Lung (tissue), 12 donors: ENCODE results near the gene C1QTNF5. TPM values are rescaled to one million over a fixed set of nuclear protein-coding genes. Genes with fewer than 3 reads are reported as not detected.

Experiments
- ATAC-seq: fragments of 200-7000 bp; cut with Tn5 transposase; one replicate; pipeline ENCODE4 v1.9.1; 2020; ENCODE audit warnings: moderate number of reproducible peaks; ENCODE audit not compliant: insufficient read depth, low FRiP score
- DNase-seq, 3 donors: peaks; one replicate each; pipeline ENCODE4 v3.0.0-alpha.2; 2013 to 2017
- H3K27ac ChIP-seq, 2 donors: one replicate each; pipeline ENCODE4 v1.5.1; 2013; ENCODE audit warnings: mild to moderate bottlenecking in 2 of 2, moderate library complexity in 2 of 2, control low read depth in 1 of 2, inconsistent platforms in 1 of 2, low read depth in 1 of 2, low read length in 1 of 2
- H3K27me3 ChIP-seq, 3 donors: one replicate each; pipeline ENCODE4 v1.5.1; 2013; ENCODE audit warnings: low read length in 2 of 3; ENCODE audit not compliant: control insufficient read depth in 3 of 3, insufficient read depth in 3 of 3
- H3K36me3 ChIP-seq, 4 donors: one replicate each; pipeline ENCODE4 v1.5.1; 2013; ENCODE audit warnings: low read length in 4 of 4, mild to moderate bottlenecking in 1 of 4, moderate library complexity in 1 of 4; ENCODE audit not compliant: control insufficient read depth in 4 of 4, insufficient read depth in 4 of 4
- H3K4me1 ChIP-seq, 5 donors: one replicate each; pipeline ENCODE4 v1.5.1; 2013; ENCODE audit warnings: low read length in 5 of 5, mild to moderate bottlenecking in 2 of 5, moderate library complexity in 1 of 5; ENCODE audit not compliant: control insufficient read depth in 5 of 5, insufficient read depth in 5 of 5
- H3K4me3 ChIP-seq: one replicate; pipeline ENCODE4 v1.5.1; 2013; ENCODE audit warnings: mild to moderate bottlenecking, control low read depth, moderate library complexity
- H3K9ac ChIP-seq, 2 donors: one replicate each; pipeline ENCODE4 v1.5.1; 2013; ENCODE audit warnings: low read length in 2 of 2, control low read depth in 1 of 2; ENCODE audit not compliant: insufficient read depth in 1 of 2
- H3K9me3 ChIP-seq, 4 donors: one replicate each; pipeline ENCODE4 v1.5.1; 2013; ENCODE audit warnings: low read length in 3 of 4, mild to moderate bottlenecking in 1 of 4, moderate library complexity in 1 of 4; ENCODE audit not compliant: control insufficient read depth in 4 of 4, insufficient read depth in 3 of 4
- WGBS, 2 donors: extraction: QIAGEN DNeasy Blood & Tissue Kit; methylation state at CpG; one replicate each; pipeline ENCODE4 v1.1.7; 2013; 5-methylcytosine and 5-hydroxymethylcytosine counted together
- polyA plus RNA-seq, 2 donors: library from polyadenylated mRNA; stranded (reverse); fragments of 200-250 nt; gene quantifications; one replicate each; pipeline ENCODE4 v1.2.1, GENCODE V29; 2013
- total RNA-seq, 2 donors: library from RNA; depleted of rRNA in 1 of 2; stranded (reverse); fragments of >200 nt in 1 of 2; gene quantifications; one replicate each; pipeline ENCODE4 v1.2.1, GENCODE V29; 2014 to 2021
- TF ChIP-seq, protein P1 (sequence below): IDR thresholded peaks from 2 replicates; pipeline ENCODE4 v1.5.1; 2012; ENCODE audit warnings: mild to moderate bottlenecking; ENCODE audit errors: control extremely low read depth, extremely low read depth
- donor health status: control.
- donor health status: control.
- donor health status: Bipolar disorder and iron deficiency.
- donor health status: healthy.
- donor health status: DM: yes; HTN: yes; CAD: no.

Gene C1QTNF5
- total and polyA plus RNA-seq, 4 donors: 20.2 to 34.9 (median 28.3) TPM

DNA sequence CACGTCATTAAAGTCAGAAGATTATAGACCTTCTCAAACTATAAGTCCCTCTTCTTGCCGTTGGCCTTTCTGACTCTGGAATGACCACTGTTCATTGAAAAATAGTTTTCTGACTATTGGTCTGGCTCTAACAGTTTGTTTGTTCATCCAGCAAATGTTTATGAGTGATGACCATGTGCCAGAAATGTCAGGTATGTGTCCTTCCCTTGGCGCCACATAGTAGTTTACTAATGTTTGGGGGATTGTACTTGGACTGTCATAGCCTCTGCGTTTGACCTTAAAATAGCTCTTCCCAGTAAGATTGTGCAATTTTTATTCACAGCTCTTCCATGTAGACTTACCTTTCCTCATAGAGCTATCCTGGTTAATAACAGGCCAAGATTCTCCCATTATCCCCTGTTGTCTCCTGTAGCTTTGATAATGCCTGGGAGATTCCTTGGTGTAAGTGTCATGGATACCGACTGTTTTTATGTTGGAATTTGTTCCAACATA is 37.4 kb downstream of the C1QTNF5 start:
- no peak for ATAC-seq
- no peak overlapping the region for H3K9ac ChIP-seq
- peaks cover 0 to 8% (median 0%) of the 10 kb centered on the region in 5 donors for H3K4me1 ChIP-seq
- WGBS, 2 donors: 91% methylated on average over 5 of the region's 5 CpGs
- no peak overlapping the region for H3K27ac ChIP-seq
- no peaks in the 10 kb centered on the region for H3K27me3 ChIP-seq
- H3K4me3 ChIP-seq: no peak overlapping the region
- TF ChIP-seq, protein P1, sequence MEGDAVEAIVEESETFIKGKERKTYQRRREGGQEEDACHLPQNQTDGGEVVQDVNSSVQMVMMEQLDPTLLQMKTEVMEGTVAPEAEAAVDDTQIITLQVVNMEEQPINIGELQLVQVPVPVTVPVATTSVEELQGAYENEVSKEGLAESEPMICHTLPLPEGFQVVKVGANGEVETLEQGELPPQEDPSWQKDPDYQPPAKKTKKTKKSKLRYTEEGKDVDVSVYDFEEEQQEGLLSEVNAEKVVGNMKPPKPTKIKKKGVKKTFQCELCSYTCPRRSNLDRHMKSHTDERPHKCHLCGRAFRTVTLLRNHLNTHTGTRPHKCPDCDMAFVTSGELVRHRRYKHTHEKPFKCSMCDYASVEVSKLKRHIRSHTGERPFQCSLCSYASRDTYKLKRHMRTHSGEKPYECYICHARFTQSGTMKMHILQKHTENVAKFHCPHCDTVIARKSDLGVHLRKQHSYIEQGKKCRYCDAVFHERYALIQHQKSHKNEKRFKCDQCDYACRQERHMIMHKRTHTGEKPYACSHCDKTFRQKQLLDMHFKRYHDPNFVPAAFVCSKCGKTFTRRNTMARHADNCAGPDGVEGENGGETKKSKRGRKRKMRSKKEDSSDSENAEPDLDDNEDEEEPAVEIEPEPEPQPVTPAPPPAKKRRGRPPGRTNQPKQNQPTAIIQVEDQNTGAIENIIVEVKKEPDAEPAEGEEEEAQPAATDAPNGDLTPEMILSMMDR: no peak
- H3K9me3 ChIP-seq: no peaks in the 10 kb centered on the region
- no peak for DNase-seq
- peaks cover 7 to 38% (median 32%) of the 10 kb centered on the region in 4 donors for H3K36me3 ChIP-seq

DNA sequence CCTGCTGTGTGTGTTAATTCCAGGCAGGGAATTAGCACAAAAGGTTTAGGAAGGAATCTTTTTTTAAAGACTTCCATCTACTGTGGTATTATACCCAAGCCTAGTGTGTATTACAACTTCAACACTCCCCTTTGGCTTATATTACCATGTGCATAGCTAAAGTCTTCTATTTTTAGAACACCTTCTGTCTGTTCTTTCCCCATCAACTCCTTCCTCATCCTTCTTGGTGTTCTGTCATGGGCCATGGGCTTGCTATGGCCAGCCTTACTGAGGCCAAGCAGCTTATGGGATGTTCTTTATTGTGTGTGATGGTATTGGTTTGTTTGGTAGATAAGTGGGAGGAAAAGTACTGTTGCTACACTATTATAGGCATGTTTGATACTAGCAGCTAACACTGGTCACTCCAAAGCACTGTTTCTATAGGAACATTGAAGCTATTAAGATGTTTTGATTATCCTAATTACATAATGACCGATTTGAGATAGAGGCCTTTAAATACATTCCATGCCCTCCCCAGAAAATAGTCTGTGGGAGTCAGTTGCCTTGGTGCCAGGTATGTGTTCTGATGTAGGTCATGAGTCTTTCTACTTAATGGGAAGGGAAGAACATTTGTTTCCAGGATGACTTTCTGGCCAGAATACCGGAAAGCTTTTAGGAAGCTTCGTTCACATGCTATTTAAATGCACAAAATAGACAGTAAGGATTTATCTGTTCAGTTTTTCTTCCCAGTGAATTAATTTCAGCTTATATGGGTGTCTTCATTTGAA is 40.3 kb downstream of the C1QTNF5 start:
- no peak overlapping the region for H3K9ac ChIP-seq
- ATAC-seq (no peak), DNase-seq (no peak)
- TF ChIP-seq, protein P1: no peak
- no peak overlapping the region for H3K27ac ChIP-seq
- no peaks in the 10 kb centered on the region for H3K27me3 ChIP-seq
- peaks cover 0 to 9% (median 0%) of the 10 kb centered on the region in 5 donors for H3K4me1 ChIP-seq
- no peak overlapping the region for H3K4me3 ChIP-seq
- 92 to 95% methylated on average over 3 of the region's 3 CpGs for WGBS, 2 donors
- no peaks in the 10 kb centered on the region for H3K9me3 ChIP-seq
- peaks cover 10 to 46% (median 34%) of the 10 kb centered on the region in 4 donors for H3K36me3 ChIP-seq

DNA sequence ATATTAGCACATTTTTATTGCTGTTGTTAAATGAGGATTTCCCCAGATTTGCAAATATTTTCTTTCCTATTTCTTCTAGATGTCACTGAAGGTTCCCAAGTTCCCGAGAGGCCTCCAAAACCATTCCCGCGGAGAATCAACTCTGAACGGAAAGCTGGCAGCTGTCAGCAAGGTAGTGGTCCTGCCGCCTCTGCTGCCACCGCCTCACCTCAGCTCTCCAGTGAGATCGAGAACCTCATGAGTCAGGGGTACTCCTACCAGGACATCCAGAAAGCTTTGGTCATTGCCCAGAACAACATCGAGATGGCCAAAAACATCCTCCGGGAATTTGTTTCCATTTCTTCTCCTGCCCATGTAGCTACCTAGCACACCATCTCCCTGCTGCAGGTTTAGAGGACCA is 41.3 kb downstream of the C1QTNF5 start:
- Histone ChIP-seq H3K27ac (no peak overlapping the region), H3K36me3 (peaks cover 10 to 46% (median 34%) of the 10 kb centered on the region in 4 donors), H3K9me3 (no peaks in the 10 kb centered on the region), H3K27me3 (no peaks in the 10 kb centered on the region), H3K9ac (no peak overlapping the region), H3K4me1 (peaks cover 0 to 9% (median 0%) of the 10 kb centered on the region in 5 donors), H3K4me3 (no peak overlapping the region)
- DNase-seq: no peak
- ATAC-seq: no peak
- WGBS, 2 donors: 95 to 97% methylated on average over 9 of the region's 9 CpGs
- TF ChIP-seq, protein P1: no peak
